Measurements from ENCODE around the gene PDIK1L. TPM values are rescaled to one million over a fixed set of nuclear protein-coding genes. Genes with fewer than 3 reads are reported as not detected.

PDIK1L gene
- total and polyA plus RNA-seq, 2 donors (not counting 3 experiments of a cell fraction or from before 2014, with no cell fraction given): 1.6 to 5.6 TPM

GRCh38 chr1:26166719-26167281 is 55.2 kb downstream of the PDIK1L start:
- intact Hi-C loops (cut with micrococcal nuclease): no loop called here
- FAIRE-seq (no peak), DNase-seq (ENCODE audit: low read depth, low spot score) (no peak)
- ChIA-PET POLR2A (no interaction called here), CTCF (interaction anchor here (1.3 to 1.7 kb wide), 2 partner anchors 10 to 22 kb away, joined by 3 to 6 read pairs; no protein-coding TSS in a partner anchor)
- Histone ChIP-seq H3K9me3 (replicated peaks; ENCODE audit: control insufficient read depth, insufficient read depth, low read length) (no peaks in the 10 kb centered on the region), H3K4me1 (ENCODE audit: control insufficient read depth, extremely low read depth, insufficient read depth, low read length) (no peaks in the 10 kb centered on the region), H3K79me2 (ENCODE audit: control insufficient read depth, insufficient read depth, low read length) (peaks cover 2% of the 10 kb centered on the region), H2AFZ (ENCODE audit: low read depth, low read length) (no peak overlapping the region), H3K9me1 (replicated peaks; ENCODE audit: control insufficient read depth, extremely low read depth, insufficient read depth, low read length) (no peaks in the 10 kb centered on the region), H3K4me2 (ENCODE audit: insufficient read depth, low read length) (no peak overlapping the region), H3K4me3 (replicated peaks in 1 of 3; ENCODE audit: insufficient read depth in 1 of 3, low read depth in 1 of 3, low read length in 3 of 3) (no peak overlapping the region), H3K9ac (replicated peaks; ENCODE audit: extremely low read depth, insufficient read depth, low read length) (no peak overlapping the region), H3K27me3 (ENCODE audit: control insufficient read depth in 2 of 2, insufficient read depth in 2 of 2, low read length in 2 of 2) (no peaks in the 10 kb centered on the region), H3K27ac (ENCODE audit: insufficient read depth, low read depth, low read length) (no peak overlapping the region), H3K36me3 (ENCODE audit: control insufficient read depth in 2 of 2, extremely low read depth in 1 of 2, insufficient read depth in 2 of 2, low read length in 2 of 2) (peaks cover 0 to 4% of the 10 kb centered on the region in 2 experiments), H4K20me1 (replicated peaks; ENCODE audit: control insufficient read depth, extremely low read depth, insufficient read depth, low read length) (no peaks in the 10 kb centered on the region)
- no TSS peak for BruUV-seq (replicated peaks)
- dilution Hi-C loops (cut with MboI; ENCODE audit: extremely low pct_ligation_motif_present, low sequenced_read_pairs): no loop called here
- TF ChIP-seq POLR2AphosphoS5 (IDR thresholded peaks at IDR 0.05; ENCODE audit: insufficient read depth, low read depth, low read length): no peak
- TF ChIP-seq JUN (IDR thresholded peaks at IDR 0.05; ENCODE audit: borderline replicate concordance, insufficient read depth, insufficient read length, low read depth): no peak
- no peak for TF ChIP-seq POLR2A (IDR thresholded peaks at IDR 0.05; ENCODE audit: low read depth, low read length)
- no peak for TF ChIP-seq MYC (IDR thresholded peaks at IDR 0.05; ENCODE audit: low read depth, low read length)
- no peak for TF ChIP-seq GATA2 (IDR thresholded peaks at IDR 0.05; ENCODE audit: insufficient read depth, insufficient read length, low read depth, low read length)
- TF ChIP-seq FOS (IDR thresholded peaks at IDR 0.05; ENCODE audit: borderline replicate concordance, insufficient read depth, low read length): no peak
- TF ChIP-seq CTCF (IDR thresholded peaks at IDR 0.05; ENCODE audit: extremely low read depth in 1 of 2, insufficient read depth in 1 of 2, low read depth in 1 of 2, low read length in 2 of 2): no peak
- no peak for TF ChIP-seq EZH2 (IDR thresholded peaks at IDR 0.05; ENCODE audit: borderline replicate concordance, low read depth, low read length, severe bottlenecking)
- no peak for TF ChIP-seq MAX (IDR thresholded peaks at IDR 0.05; ENCODE audit: insufficient read depth, insufficient read length)
